Stimulated activated CD4-positive, alpha-beta T cell treated with anti-CD3 and anti-CD28 coated beads, Interleukin-1b, Interleukin-23, amount 100 ng/mL, for 1 hour (primary cell): ENCODE results near the gene ETFA.

Experiments used
- DNase-seq, 2 donors: peaks; one replicate each; pipeline ENCODE4 v3.0.0-alpha.2; 2020; ENCODE audit warnings: low read depth in 2 of 2

The ETFA gene

DNA sequence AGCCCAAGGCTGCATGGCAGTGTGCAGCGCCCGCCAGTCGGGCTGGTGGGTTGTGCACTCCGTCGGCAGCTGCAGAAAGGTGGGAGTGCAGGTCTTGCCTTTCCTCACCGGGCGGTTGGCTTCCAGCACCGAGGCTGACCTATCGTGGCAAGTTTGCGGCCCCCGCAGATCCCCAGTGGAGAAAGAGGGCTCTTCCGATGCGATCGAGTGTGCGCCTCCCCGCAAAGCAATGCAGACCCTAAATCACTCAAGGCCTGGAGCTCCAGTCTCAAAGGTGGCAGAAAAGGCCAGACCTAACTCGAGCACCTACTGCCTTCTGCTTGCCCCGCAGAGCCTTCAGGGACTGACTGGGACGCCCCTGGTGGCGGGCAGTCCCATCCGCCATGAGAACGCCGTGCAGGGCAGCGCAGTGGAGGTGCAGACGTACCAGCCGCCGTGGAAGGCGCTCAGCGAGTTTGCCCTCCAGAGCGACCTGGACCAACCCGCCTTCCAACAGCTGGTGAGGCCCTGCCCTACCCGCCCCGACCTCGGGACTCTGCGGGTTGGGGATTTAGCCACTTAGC, 29.6 kb upstream of the ETFA start:
- DNase-seq, result no peak

DNA sequence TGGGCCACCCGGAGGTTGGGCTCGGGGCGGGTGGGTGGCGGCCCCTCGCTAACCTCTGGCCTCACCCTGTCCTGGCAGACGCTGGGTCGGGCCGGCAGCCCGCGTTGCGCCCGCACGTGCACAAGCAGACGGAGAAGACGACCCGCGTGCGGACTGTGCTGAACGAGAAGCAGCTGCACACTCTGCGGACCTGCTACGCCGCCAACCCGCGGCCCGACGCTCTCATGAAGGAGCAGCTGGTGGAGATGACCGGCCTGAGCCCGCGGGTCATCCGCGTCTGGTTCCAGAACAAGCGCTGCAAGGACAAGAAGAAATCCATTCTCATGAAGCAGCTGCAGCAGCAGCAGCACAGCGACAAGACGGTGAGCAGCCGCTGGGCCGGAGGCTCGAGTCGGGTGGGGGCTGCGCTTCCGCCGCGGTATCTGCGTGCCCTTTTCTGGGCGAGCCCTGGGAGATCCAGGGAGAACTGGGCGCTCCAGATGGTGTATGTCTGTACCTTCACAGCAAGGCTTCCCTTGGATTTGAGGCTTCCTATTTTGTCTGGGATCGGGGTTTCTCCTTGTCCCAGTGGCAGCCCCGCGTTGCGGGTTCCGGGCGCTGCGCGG, 29.0 kb upstream of the ETFA start:
- no peak for DNase-seq

DNA sequence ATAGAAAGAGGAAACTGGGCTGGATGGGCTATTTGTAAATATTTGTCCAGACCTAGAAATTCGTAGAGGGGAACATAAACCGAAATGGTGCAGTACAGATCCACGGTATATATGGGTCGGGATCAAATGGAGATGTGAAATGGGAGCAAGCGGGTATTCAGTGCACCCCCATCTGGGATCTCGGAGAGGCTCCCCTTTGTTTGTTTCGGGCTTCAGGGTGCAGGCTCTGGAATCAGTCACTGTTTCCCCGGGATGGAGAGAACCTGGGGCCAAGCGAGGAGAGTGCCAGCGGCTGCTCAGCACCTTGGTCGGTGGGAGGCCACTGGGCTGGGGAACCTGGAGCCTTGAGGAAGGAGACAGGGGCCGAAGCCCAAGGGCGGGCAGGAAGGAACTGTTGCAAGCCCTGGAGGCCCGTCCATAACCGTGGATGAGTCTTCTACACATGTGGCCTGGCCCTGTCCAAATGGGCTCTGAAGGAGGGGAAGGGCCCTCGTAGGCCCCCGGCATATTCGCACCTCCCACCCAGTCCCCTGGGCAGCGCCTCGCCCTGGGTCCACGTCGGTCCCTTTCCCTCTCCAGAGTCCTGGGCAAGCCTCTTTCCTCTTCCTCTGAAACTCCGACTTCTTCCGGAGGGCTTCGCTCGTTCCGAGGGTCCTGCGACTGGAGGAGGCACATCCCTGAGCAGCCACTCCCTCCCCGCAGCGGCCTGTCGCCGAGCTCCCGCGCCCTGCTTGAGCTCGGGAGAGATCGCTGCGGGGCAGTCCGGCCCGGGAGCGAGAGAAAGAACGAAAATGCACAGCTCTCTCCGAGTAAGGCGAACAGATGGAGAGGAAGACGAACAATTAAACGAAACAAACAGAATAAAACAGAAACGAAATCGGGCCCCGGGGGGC, 28.3 kb upstream of the ETFA start:
- DNase-seq, result no peak

DNA sequence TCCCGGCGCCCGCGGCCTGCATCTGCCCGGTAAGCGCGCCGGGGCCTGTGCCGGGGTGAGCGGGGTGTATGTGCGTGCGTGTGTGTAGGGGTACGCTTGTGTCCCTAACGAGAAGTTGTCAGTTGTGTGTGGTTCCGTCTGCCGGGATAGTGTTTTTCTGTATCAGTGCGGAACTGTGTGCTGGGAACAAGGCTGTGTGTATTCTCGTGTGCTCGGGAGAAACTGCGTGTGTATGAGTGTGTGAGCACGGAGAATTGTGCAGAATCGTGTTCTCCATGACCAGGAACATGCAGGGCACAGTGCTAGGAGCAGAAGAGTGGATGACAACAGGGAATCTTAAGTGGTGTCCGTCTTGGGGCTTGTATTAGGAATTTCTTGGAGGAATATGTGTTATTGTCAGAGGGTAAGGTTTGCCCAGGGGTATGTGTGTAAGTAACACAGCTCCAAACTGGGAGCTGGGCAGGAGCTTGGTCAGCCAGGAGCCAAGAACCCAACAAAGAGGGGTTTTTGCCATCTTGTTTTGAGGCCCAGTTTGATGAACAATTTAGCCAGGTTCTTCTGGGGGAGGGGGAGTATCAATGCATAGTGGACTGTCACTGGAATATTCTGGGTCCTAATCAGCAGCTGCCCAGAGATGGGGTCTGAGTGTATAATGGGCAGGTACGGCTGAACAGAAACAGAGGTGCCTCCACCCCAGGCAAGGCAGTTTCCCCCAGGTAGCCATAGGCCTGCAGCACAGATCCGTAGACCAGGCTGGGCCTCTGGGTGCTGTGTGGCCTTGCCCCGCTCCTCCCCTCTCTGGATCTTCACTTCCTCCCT, 27.4 kb upstream of the ETFA start:
- DNase-seq, result no peak

DNA sequence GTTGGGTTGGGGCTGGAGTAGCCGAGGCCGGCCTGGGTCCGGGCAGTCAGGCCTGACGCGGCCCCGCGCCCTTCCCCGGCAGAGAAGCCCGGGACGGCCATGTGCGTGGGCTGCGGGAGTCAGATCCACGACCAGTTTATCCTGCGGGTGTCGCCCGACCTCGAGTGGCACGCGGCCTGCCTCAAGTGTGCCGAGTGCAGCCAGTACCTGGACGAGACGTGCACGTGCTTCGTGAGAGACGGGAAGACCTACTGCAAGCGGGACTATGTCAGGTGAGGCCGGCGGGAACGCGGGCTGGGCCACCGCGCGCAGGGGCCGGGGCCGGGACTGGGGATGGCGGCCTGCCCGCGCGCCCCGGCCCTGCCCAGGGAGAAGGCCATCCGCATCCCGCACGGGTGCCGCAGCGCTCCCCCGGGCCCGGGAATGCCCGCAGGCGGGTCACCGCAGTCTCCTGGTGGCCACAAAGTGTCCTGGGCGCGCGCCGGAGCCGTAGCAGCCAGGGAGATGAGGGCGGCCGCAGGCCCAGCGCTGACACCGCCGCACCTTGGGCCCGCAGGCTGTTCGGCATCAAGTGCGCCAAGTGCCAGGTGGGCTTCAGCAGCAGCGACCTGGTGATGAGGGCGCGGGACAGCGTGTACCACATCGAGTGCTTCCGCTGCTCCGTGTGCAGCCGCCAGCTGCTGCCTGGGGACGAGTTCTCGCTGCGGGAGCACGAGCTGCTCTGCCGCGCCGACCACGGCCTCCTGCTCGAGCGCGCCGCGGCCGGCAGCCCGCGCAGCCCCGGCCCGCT, 26.6 kb upstream of the ETFA start:
- no peak for DNase-seq

DNA sequence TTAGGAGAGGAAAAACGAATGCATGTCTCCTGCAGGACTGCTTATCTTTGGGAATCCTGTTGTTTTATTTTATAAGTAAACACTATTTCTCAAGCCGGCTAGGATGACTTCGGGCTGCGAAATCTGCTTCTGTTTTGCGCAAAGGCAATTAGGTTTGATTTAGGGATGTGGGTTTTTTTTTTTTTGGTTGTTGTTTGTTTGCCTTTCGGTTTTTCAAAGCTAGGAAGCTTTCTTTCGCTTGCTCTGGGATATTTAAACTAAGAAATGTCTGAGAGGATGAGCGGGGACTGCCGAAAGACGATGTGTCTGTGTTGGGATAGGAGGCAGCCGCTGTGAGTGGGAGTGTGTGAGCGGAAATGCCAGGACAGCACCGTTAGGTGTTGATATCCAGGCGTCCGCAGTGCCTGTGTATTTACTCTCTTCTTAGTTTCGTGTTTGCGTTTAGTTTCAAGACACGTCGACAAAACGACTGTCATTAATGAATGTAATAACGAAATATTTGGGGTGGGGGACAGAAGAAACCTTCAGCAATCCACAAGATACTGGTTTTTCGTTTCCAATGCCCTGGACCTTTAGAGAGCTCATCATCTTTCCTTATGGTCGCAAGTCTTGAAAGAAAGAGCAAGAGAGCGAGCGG, 25.9 kb upstream of the ETFA start:
- no peak for DNase-seq

DNA sequence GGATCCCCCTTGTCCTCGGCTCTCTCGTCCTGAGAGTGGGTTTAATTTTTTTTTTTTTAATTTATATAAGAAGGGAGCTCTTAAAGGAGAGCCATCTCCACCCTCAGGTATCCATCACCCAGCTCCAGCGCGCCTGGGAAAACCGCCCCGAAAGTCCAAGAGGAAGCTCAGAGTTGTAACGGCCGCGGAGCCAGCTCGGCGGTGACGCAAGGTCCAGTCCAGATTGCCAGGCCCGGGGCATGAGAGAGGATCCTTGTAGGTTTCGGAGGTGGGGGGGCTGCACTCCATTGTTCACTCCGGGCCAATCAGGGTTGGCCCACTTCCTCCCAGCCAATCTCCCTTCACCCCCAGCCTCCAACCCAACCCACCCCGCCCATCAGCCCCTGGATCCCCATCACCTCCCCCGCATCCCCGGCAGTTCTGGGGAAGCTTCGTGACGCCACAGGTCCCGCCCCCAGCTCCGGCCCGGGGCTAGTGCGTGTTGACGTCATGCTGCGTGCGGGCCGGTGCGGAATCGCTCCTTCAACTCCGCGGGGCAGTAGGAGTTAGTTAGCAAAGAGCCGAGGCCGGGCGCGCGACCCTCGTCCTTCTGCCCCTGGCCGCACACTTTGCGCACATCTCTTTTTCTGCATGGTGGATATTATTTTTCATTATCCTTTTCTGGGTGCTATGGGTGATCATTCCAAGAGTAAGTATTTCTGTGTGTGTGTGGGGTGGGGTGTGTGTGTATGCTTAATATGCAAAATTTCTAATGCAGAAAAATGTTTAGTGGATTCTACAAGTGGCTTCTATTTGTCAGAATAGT, 25.2 kb upstream of the ETFA start, which contains the start of gene ISL2:
ISL2 (plus strand) TSS at position 520 of the 805 bp plus-strand sequence; CDS start at position 631, 111 bp downstream.
- DNase-seq, result no peak

DNA sequence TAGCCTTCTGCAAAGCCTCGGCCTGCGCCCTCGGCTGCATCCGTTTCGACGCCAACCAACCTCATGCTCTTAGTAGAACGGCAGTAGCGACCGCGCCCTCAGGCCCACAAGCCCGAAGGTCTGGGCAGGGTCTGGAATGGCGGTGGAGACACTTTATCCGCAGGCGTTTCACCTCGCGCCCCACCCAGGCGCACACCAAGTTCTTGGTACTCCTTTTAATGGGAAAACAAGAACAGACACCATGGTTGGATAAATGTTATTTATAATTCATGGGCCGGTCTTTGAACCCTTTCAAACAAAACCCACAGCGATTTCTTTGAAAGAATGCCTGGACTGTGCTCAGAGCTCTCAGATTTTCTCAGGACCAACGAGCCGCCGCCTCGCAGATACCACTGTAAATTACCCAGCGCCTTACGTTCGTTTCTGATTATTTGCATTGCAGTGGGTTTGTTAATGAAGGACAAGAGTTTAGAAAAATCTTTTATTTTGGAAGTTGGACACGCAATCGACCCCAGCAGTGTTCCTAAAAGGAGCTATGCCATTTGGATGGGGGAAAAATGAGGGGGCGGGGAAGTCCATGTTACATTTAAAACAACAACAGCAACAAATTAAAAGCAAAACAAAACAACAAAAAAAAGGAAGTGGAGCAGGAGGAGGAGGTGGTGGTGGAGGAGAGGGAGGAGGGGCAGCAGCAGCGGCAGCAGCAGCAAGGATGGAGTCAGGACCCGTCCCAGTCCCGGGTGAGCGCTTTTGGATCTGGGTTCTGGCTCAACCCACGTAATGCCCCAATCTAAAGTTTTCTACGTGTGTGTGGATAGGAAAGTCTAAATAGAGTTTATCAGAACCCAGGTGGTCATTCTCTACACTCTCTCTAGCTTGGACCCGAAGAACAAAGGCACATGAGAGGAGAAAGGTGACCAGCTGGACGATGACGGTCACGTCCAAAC, 24.3 kb upstream of the ETFA start:
- DNase-seq, result no peak

DNA sequence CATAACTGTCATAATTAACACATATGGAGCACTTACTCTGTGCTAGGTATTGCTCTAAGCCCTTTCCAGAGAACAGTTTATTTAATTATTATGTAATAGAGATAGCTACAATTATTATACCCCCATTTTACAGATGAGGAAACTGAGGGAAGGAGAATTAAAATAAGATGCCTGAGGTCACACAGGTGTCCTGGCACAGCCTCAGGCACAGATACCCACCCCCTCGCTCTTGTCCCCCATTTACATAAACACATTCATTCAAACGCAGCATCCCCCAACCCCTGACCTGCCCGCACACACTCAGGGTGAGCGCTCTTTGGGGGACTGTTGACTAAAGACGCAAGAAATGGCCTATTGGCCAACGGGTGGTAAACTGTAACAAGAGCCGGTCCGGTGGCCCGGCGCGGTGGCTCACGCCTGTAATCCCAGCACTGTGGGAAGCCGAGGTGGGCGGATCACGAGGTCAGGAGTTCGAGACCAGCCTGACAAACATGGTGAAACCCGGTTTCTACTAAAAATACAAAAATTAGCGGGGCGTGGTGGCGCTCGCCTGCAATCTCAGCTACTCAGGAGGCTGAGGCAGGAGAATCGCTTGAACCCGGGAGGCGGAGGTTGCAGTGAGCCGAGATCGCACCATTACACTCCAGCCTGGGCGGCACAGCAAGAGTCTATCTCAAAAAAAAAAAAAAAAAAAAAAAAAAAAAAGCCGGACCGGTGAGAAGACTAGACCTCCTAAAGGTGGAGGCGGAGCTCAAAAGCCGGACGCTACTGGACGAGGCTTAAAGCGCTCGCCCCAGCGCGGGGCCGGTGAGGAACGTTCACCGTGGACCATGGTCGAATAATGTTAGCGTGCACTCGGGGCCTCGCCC, 23.4 kb upstream of the ETFA start:
- no peak for DNase-seq

DNA sequence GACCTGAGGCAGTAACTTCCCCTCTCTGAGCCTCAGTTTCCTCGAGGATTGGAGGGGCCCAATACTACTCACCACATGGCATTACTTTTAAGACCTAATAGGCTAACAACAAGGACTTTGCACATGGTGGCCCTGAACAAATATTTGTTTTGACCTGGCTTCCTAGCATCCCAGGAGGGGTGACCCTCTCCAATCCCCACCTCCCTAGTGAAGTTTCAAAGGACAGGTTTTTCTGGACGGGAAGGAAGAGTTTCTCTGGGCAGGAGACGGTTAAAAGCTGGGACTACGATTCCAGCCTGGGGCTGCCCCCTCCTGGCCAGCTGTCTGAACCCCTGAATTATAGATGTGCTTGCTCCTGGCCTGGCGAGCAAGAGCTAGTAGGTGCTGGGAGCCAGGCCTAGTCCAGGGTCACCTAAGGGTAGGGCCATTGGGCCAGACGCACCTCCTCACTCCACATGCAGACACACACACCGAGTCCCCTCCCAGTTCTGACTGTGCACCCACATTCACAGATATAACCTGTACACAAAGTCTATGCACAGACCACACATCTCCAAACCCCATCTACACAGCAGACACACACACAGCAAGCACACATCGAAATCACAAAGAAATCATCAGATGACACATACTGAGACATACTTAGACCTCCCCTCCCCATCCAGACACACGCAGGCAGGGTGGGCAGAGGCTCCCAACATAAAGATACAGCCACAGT, 22.6 kb upstream of the ETFA start:
- no peak for DNase-seq

DNA sequence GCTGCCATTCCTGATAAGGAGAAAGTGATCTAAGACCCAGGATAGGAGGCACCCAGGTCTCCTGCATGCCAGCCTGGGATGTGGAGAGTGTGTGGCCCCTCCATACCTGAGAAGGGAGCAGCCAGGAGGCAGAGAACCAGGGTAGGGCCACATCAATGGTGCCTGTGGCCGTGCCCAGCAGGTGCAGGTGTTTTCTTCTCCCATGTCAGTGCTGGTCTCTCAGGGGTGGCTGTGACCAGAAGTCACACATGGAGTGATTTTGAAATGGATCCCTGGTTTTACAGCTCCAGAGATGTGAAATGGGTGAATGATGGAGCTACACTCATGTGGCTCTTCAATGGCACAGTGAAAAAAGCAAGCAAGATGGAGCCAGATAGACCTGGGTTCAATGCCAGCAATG, 22.0 kb upstream of the ETFA start:
- DNase-seq, result no peak

DNA sequence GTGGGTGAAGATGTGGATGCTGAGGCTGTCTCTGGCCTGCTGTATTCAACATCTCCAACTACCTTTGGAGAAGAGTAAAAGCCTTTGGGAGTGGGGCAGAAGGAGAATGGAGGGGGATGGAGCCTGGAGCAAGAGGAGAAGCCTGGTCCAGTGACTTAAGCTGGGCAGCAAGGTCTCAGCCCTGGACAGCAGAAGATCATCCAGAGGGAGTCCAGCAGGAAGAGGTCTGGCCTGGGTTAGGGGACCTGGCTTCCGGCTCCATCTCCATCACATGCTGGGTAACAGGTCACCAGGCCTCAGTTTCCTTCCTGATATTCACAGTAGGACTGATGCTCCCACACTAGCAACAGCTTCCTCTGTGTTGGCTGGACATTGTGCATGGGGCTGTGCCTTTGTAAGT, 21.5 kb upstream of the ETFA start:
- no peak for DNase-seq

DNA sequence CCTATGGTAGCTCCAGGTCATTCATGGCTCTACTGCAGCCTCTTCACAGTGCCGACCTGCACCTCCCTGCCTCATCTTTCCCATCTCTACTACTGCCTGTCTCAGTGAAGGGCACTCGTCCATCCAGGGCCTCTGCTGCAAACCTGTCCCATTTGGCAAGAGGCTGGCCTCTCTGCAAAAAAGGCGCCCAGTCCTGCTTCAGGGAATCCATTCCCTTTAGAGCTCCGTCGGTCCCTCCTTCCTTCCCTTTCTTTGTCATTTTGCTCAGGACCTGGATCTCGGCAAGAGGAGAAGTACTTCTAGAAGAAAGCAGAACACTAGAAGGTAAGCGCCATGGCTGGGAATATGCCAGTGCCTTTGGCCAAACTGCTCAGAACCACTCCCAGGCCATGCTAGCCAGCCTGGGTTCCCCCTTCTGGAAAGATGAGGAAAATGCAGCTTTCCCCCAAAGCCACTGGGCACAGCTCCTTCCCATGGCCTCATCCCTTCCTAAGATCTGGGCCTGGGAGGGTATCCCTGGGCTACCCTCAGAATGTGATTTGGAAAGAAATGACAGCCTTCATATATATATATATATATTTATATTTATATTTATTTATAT, 18.9 kb upstream of the ETFA start:
- no peak for DNase-seq

DNA sequence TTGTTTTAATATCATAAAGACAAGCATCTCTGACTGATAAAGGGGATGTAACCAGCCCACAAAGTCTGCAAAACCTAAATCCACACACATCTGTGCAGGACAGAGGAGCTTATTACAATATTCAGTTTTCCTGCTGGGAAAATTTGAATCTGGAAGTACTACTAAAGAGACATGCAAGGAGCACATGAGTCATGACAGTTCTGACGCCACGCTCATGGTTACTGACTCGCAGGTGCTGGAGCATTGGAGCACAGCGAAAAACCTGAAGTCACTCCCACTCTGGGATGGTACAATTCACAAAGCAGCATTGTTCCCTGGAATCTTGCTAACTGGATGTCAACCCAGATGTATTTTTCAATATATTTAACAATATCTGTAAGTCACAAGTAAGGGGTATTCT, 17.7 kb upstream of the ETFA start:
- no peak for DNase-seq

DNA sequence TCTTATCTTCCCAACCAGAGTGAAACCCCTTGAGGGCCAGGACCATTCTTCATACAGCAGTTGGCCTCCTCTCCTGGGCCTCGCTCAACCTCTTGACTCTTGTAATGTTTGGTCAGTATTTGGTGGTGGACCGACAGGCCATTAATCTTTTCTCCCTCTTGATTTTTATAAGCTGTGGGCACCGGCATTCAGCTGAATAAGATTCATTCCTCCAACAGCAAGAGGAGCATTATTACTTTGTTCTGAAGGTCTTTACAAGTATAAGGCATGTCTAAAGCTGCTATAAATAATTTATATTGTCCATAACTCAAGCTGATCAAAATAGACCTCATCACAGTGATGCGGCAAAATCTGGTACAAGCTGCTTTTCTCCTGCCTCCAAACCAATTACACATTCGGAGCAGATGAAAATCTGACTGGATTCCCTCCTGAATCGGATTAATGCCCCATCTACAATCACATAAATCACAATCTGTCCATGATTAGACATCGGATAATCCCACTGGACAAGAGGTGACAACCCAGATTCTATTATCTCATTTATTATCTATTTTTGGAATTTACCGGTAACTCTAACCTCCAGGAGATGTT, 16.9 kb upstream of the ETFA start:
- DNase-seq, result no peak
